ENCODE data around the gene KCNG4. TPM values are rescaled to one million over a fixed set of nuclear protein-coding genes. Genes with fewer than 3 reads are reported as not detected.

Gene KCNG4
- total RNA-seq, 1 donor from 2014 or later: not detected

- no peak for DNase-seq (ENCODE audit: extremely low spot score, unreplicated experiment)
- H3K27me3 Mint-ChIP-seq (ENCODE audit: unreplicated experiment): peaks cover 32% of the 10 kb centered on the region
- no peak overlapping the region for H3K4me3 Mint-ChIP-seq (ENCODE audit: unreplicated experiment)
- TF ChIP-seq CTCF (IDR thresholded peaks at IDR 0.05): no peak
- H3K36me3 Mint-ChIP-seq (ENCODE audit: unreplicated experiment): no peaks in the 10 kb centered on the region
- no peaks in the 10 kb centered on the region for H3K4me1 Mint-ChIP-seq (ENCODE audit: unreplicated experiment)
- H3K9me3 Mint-ChIP-seq (ENCODE audit: unreplicated experiment): no peaks in the 10 kb centered on the region
- no peak overlapping the region for H3K27ac Mint-ChIP-seq (ENCODE audit: unreplicated experiment)
Measured at GRCh38 chr16:84271866-84272265, 32.1 kb upstream of the KCNG4 start.

GRCh38 chr16:84271037-84271436 lies 31.2 kb upstream of the KCNG4 start:
- DNase-seq (ENCODE audit: extremely low spot score, unreplicated experiment): no peak
- Mint-ChIP-seq H3K4me1 (ENCODE audit: unreplicated experiment) (no peaks in the 10 kb centered on the region), H3K27ac (ENCODE audit: unreplicated experiment) (no peak overlapping the region), H3K9me3 (ENCODE audit: unreplicated experiment) (no peaks in the 10 kb centered on the region), H3K4me3 (ENCODE audit: unreplicated experiment) (no peak overlapping the region), H3K36me3 (ENCODE audit: unreplicated experiment) (no peaks in the 10 kb centered on the region), H3K27me3 (ENCODE audit: unreplicated experiment) (peaks cover 39% of the 10 kb centered on the region)
- no peak for TF ChIP-seq CTCF (IDR thresholded peaks at IDR 0.05)

GRCh38 chr16:84270531-84270930 lies 30.7 kb upstream of the KCNG4 start:
- Mint-ChIP-seq H3K27me3 (ENCODE audit: unreplicated experiment) (peaks cover 38% of the 10 kb centered on the region), H3K36me3 (ENCODE audit: unreplicated experiment) (no peaks in the 10 kb centered on the region), H3K9me3 (ENCODE audit: unreplicated experiment) (no peaks in the 10 kb centered on the region), H3K4me3 (ENCODE audit: unreplicated experiment) (no peak overlapping the region), H3K4me1 (ENCODE audit: unreplicated experiment) (no peaks in the 10 kb centered on the region), H3K27ac (ENCODE audit: unreplicated experiment) (no peak overlapping the region)
- no peak for TF ChIP-seq CTCF (IDR thresholded peaks at IDR 0.05)
- no peak for DNase-seq (ENCODE audit: extremely low spot score, unreplicated experiment)

- Mint-ChIP-seq H3K36me3 (ENCODE audit: unreplicated experiment) (no peaks in the 10 kb centered on the region), H3K27me3 (ENCODE audit: unreplicated experiment) (peaks cover 34% of the 10 kb centered on the region), H3K27ac (ENCODE audit: unreplicated experiment) (no peak overlapping the region), H3K4me3 (ENCODE audit: unreplicated experiment) (no peak overlapping the region), H3K4me1 (ENCODE audit: unreplicated experiment) (no peaks in the 10 kb centered on the region), H3K9me3 (ENCODE audit: unreplicated experiment) (no peaks in the 10 kb centered on the region)
- TF ChIP-seq CTCF (IDR thresholded peaks at IDR 0.05): no peak
- no peak for DNase-seq (ENCODE audit: extremely low spot score, unreplicated experiment)
Measured at GRCh38 chr16:84270071-84270470, 30.3 kb upstream of the KCNG4 start.

- no peaks in the 10 kb centered on the region for H3K4me1 Mint-ChIP-seq (ENCODE audit: unreplicated experiment)
- H3K36me3 Mint-ChIP-seq (ENCODE audit: unreplicated experiment): no peaks in the 10 kb centered on the region
- no peak for DNase-seq (ENCODE audit: extremely low spot score, unreplicated experiment)
- no peak overlapping the region for H3K4me3 Mint-ChIP-seq (ENCODE audit: unreplicated experiment)
- H3K27ac Mint-ChIP-seq (ENCODE audit: unreplicated experiment): no peak overlapping the region
- H3K27me3 Mint-ChIP-seq (ENCODE audit: unreplicated experiment): peaks cover 42% of the 10 kb centered on the region
- TF ChIP-seq CTCF (IDR thresholded peaks at IDR 0.05): no peak
- H3K9me3 Mint-ChIP-seq (ENCODE audit: unreplicated experiment): no peaks in the 10 kb centered on the region
Measured at GRCh38 chr16:84268291-84269040, 28.7 kb upstream of the KCNG4 start.
